Astrocyte of the cerebellum (primary cell): Measurements from ENCODE around the gene ATF7.
"Not testable (repeated sequence)": the region's sequence is repeated elsewhere in the genome, so short reads cannot be mapped to it uniquely, and the experiment has no call there.

Experiments used
- DNase-seq: peaks from one replicate; pipeline ENCODE4 v3.0.0-alpha.2; 2011; ENCODE audit warnings: low read depth
- H3K4me3 ChIP-seq: 2 replicates; pipeline ENCODE4 v1.5.1; 2011; ENCODE audit warnings: mild to moderate bottlenecking, low read depth, low read length, moderate library complexity
- CTCF ChIP-seq: IDR thresholded peaks from 2 replicates; pipeline ENCODE4 v1.5.1; 2012; ENCODE audit warnings: low read length, low read depth, moderate library complexity, mild to moderate bottlenecking; ENCODE audit errors: missing control alignments
- in situ Hi-C: cut with HindIII; loops from 2 replicates; pipeline ENCODE4 v1.10.0; 2017; ENCODE audit warnings: low sequenced_read_pairs

ATF7 gene

GRCh38 chr12:53613821-53614220 lies 12.4 kb downstream of the ATF7 start:
- in situ Hi-C loops: no loop called here
- no peak overlapping the region for H3K4me3 ChIP-seq
- no peak for TF ChIP-seq CTCF

GRCh38 chr12:53612978-53613377 lies 13.2 kb downstream of the ATF7 start:
- no peak for TF ChIP-seq CTCF
- DNase-seq: no peak
- in situ Hi-C loops: no loop called here

More at GRCh38 chr12:53613821-53614220, 12.4 kb downstream of the ATF7 start:
- no peak for DNase-seq

GRCh38 chr12:53611304-53611703 lies 14.9 kb downstream of the ATF7 start:
- TF ChIP-seq CTCF: no peak
- in situ Hi-C loops: no loop called here
- H3K4me3 ChIP-seq: no peak overlapping the region
- no peak for DNase-seq

More at GRCh38 chr12:53612978-53613377, 13.2 kb downstream of the ATF7 start:
- no peak overlapping the region for H3K4me3 ChIP-seq

- in situ Hi-C loops, DNase-seq, H3K4me3 ChIP-seq: not testable (repeated sequence)
Observed at GRCh38 chr12:53606688-53607087, 19.5 kb downstream of the ATF7 start.

DNA sequence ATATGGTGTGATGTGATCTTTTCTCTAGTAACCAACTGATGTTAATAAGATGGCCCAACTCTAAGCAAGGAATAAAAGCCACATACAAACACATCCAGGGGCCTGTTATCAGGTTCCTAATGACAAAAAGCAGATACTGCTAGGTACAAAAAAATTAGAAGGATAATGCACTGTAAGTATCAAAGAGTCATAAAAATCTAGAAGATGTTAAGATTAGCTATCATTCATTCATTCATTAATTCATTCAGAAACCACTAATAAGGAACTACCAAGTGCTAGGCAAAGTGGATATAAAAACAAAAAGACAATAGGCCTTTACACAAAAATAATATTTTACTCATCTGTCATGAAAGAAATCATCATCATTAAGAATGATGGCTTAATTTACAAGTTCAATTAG lies 21.6 kb downstream of the ATF7 start:
- DNase-seq: no peak
- no peak overlapping the region for H3K4me3 ChIP-seq
- TF ChIP-seq CTCF: no peak
- in situ Hi-C loops: no loop called here

GRCh38 chr12:53603804-53604203 lies 22.4 kb downstream of the ATF7 start:
- DNase-seq: no peak
- no peak overlapping the region for H3K4me3 ChIP-seq
- in situ Hi-C loops: no loop called here
- TF ChIP-seq CTCF: no peak

- no peak overlapping the region for H3K4me3 ChIP-seq
- TF ChIP-seq CTCF: no peak
- DNase-seq: no peak
- in situ Hi-C loops: no loop called here
Observed at GRCh38 chr12:53603196-53603595, 23.0 kb downstream of the ATF7 start.
